WTC11 (cell line): ENCODE measurements around the gene CCDC116.

Source experiments
- CTCF ChIP-seq: fragments of 200-600 bp; IDR thresholded peaks from 2 replicates; pipeline ENCODE4 v1.8.0; 2022; ENCODE audit warnings: antibody characterized with exemption
- E2F1 ChIP-seq: sonication (generic); formaldehyde crosslinking; IDR thresholded peaks from 2 replicates; pipeline ENCODE4 v1.8.0; 2022; ENCODE audit warnings: mild to moderate bottlenecking, missing genetic modification reagents
- ETV6 ChIP-seq: sonication (generic); formaldehyde crosslinking; IDR thresholded peaks from 2 replicates; pipeline ENCODE4 v1.8.1; 2022; ENCODE audit warnings: mild to moderate bottlenecking, missing genetic modification reagents
- JUN ChIP-seq: sonication (generic); formaldehyde crosslinking; IDR thresholded peaks from 2 replicates; pipeline ENCODE4 v1.8.0; 2023; ENCODE audit warnings: mild to moderate bottlenecking, missing genetic modification reagents
- NR1H2 ChIP-seq: sonication (generic); formaldehyde crosslinking; IDR thresholded peaks from 2 replicates; pipeline ENCODE4 v1.9.0; 2021; ENCODE audit warnings: mild to moderate bottlenecking, moderate library complexity, missing genetic modification reagents
- PRRX2 ChIP-seq: fragments of 250-450 bp; sonication (Bioruptor Pico); IDR thresholded peaks from 2 replicates; pipeline ENCODE4 v1.8.0; 2021; ENCODE audit warnings: mild to moderate bottlenecking
- SOX15 ChIP-seq: fragments of 250-450 bp; sonication (Bioruptor Pico); IDR thresholded peaks from 2 replicates; pipeline ENCODE4 v1.9.0; 2021; ENCODE audit warnings: mild to moderate bottlenecking
- SP1 ChIP-seq: sonication (generic); formaldehyde crosslinking; conservative IDR thresholded peaks from 2 replicates; pipeline ENCODE4 v1.8.1; 2022; ENCODE audit warnings: missing genetic modification reagents
- USF2 ChIP-seq: sonication (generic); formaldehyde crosslinking; IDR thresholded peaks from 2 replicates; pipeline ENCODE4 v1.8.1; 2023; ENCODE audit warnings: mild to moderate bottlenecking, missing genetic modification reagents, moderate library complexity
- ZBTB21 ChIP-seq: sonication (generic); formaldehyde crosslinking; IDR thresholded peaks from 2 replicates; pipeline ENCODE4 v1.8.1; 2023; ENCODE audit warnings: mild to moderate bottlenecking, missing genetic modification reagents, borderline replicate concordance
- ZNF138 ChIP-seq: sonication (generic); formaldehyde crosslinking; conservative IDR thresholded peaks from 2 replicates; pipeline ENCODE4 v1.8.1; 2022; ENCODE audit warnings: mild to moderate bottlenecking, moderate library complexity, missing genetic modification reagents

- TF ChIP-seq CTCF = no peak
- TF ChIP-seq ZNF138 (CRISPR knock-in tag) = no peak
- TF ChIP-seq ETV6 (CRISPR knock-in tag) = no peak
- no peak for TF ChIP-seq SP1 (CRISPR knock-in tag)
- TF ChIP-seq PRRX2 = no peak
- no peak for TF ChIP-seq SOX15 (CRISPR knock-in tag)
- no peak for TF ChIP-seq USF2 (CRISPR knock-in tag)
- TF ChIP-seq NR1H2 = no peak
- no peak for TF ChIP-seq E2F1 (CRISPR knock-in tag)
- TF ChIP-seq JUN = no peak
- no peak for TF ChIP-seq ZBTB21 (CRISPR knock-in tag)
Observed at GRCh38 chr22:21623648-21623970, 9.0 kb upstream of the CCDC116 start.
